Measurements from ENCODE around the gene TNFRSF11A. TPM values are rescaled to one million over a fixed set of nuclear protein-coding genes. Genes with fewer than 3 reads are reported as not detected.

TNFRSF11A gene
- polyA plus RNA-seq, 1 donor from 2014 or later, result not detected

GRCh38 chr18:62325806-62326645 lies 916 bp downstream of the TNFRSF11A start:
- peaks cover 70% of the 10 kb centered on the region for H3K27me3 ChIP-seq (ENCODE audit: insufficient read depth, low read depth, low read length)
- TF ChIP-seq EZH2 (IDR thresholded peaks at IDR 0.05; ENCODE audit: borderline replicate concordance, insufficient read depth, low read length, poor library complexity, severe bottlenecking) (peak; percentile 55), TAF1 (IDR thresholded peaks at IDR 0.05; ENCODE audit: low read depth) (no peak)
- H3K4me3 ChIP-seq (ENCODE audit: low read length), result peak overlapping the region; percentile 67
- H3K4me2 ChIP-seq (ENCODE audit: low read length), result peak overlapping the region; percentile 57
- no peaks in the 10 kb centered on the region for H3K9me2 ChIP-seq (ENCODE audit: insufficient read depth, low read length)
- no peaks in the 10 kb centered on the region for H3K79me2 ChIP-seq (replicated peaks; ENCODE audit: insufficient read depth, low read length)
- peak overlapping the region; percentile 23 for H2AFZ ChIP-seq (ENCODE audit: low read depth, low read length)
- H3F3A ChIP-seq (ENCODE audit: insufficient read depth, low read length, poor library complexity, severe bottlenecking), result no peaks in the 10 kb centered on the region
- H3K9me3 ChIP-seq (ENCODE audit: low read length), result no peaks in the 10 kb centered on the region
- H3K36me3 ChIP-seq (ENCODE audit: insufficient read depth, low read length), result no peaks in the 10 kb centered on the region
- peak overlapping the region; percentile 31 for H3K9ac ChIP-seq (ENCODE audit: low read length)
- H3K27ac ChIP-seq (ENCODE audit: low read length), result no peak overlapping the region
- no peaks in the 10 kb centered on the region for H4K20me1 ChIP-seq (ENCODE audit: insufficient read depth)

- Histone ChIP-seq H4K20me1 (ENCODE audit: insufficient read depth) (no peaks in the 10 kb centered on the region), H3K27me3 (ENCODE audit: insufficient read depth, low read depth, low read length) (peaks cover 65% of the 10 kb centered on the region), H3K4me2 (ENCODE audit: low read length) (no peak overlapping the region)
These were observed 1.7 kb downstream of the TNFRSF11A start for GRCh38 chr18:62326646-62327348.

More at GRCh38 chr18:62326646-62327348, 1.7 kb downstream of the TNFRSF11A start:
- Histone ChIP-seq H3K4me3 (ENCODE audit: low read length) (no peak overlapping the region), H2AFZ (ENCODE audit: low read depth, low read length) (no peak overlapping the region), H3K27ac (ENCODE audit: low read length) (no peak overlapping the region), H3F3A (ENCODE audit: insufficient read depth, low read length, poor library complexity, severe bottlenecking) (no peaks in the 10 kb centered on the region), H3K9me2 (ENCODE audit: insufficient read depth, low read length) (no peaks in the 10 kb centered on the region), H3K36me3 (ENCODE audit: insufficient read depth, low read length) (no peaks in the 10 kb centered on the region), H3K9me3 (ENCODE audit: low read length) (no peaks in the 10 kb centered on the region), H3K9ac (ENCODE audit: low read length) (no peak overlapping the region), H3K79me2 (replicated peaks; ENCODE audit: insufficient read depth, low read length) (no peaks in the 10 kb centered on the region)
- no peak for TF ChIP-seq EP300 (conservative IDR thresholded peaks at IDR 0.05; ENCODE audit: poor library complexity, severe bottlenecking)
- TF ChIP-seq CTCF (IDR thresholded peaks at IDR 0.05; ENCODE audit: poor library complexity, severe bottlenecking), result no peak
- TF ChIP-seq POLR2AphosphoS5 (IDR thresholded peaks at IDR 0.05), result no peak
- no peak for TF ChIP-seq RAD21 (conservative IDR thresholded peaks at IDR 0.05)
- TF ChIP-seq MXI1 (conservative IDR thresholded peaks at IDR 0.05; ENCODE audit: poor library complexity, severe bottlenecking), result no peak
- no peak for TF ChIP-seq TAF1 (IDR thresholded peaks at IDR 0.05; ENCODE audit: low read depth)
- no peak for TF ChIP-seq EZH2 (IDR thresholded peaks at IDR 0.05; ENCODE audit: borderline replicate concordance, insufficient read depth, low read length, poor library complexity, severe bottlenecking)
- no peak for TF ChIP-seq REST (IDR thresholded peaks at IDR 0.05; ENCODE audit: borderline replicate concordance)
- no peak for TF ChIP-seq SMC3 (conservative IDR thresholded peaks at IDR 0.05; ENCODE audit: poor library complexity)

All from neural cell (in vitro differentiated cells).